A673 (cell line): ENCODE data around the gene CTNNA1. TPM values are rescaled to one million over a fixed set of nuclear protein-coding genes. Genes with fewer than 3 reads are reported as not detected.

ENCODE experiments used
- BruUV-seq: library from RNA; stranded (reverse); fragments of 400-500 nt; replicated peaks from 2 replicates; lab custom pipeline; 2021; lab: Mats Ljungman, UMichigan
- CTCF ChIA-PET: fragments of 300-600 bp; sonication (Branson Sonifier 250); formaldehyde crosslinking; loops from one replicate; lab custom pipeline; 2022; ENCODE audit warnings: antibody characterized with exemption; lab: Charles Lee
- POLR2A ChIA-PET: fragments of 300-600 bp; sonication (Branson Sonifier 250); formaldehyde crosslinking; loops from one replicate; lab custom pipeline; 2022; ENCODE audit warnings: antibody characterized with exemption; ENCODE audit not compliant: low non-redundant PET; lab: Charles Lee
- DNase-seq: peaks from one replicate; pipeline ENCODE4 v3.0.0-alpha.2; 2015; ENCODE audit warnings: low spot score
- H3K27ac ChIP-seq: fragments of 200-600 bp; sonication (generic); 2 replicates; pipeline ENCODE4 v1.5.1; 2016; ENCODE audit warnings: mixed run types, low read depth, mild to moderate bottlenecking, mixed read lengths, antibody characterized with exemption, low read length; ENCODE audit not compliant: poor library complexity, severe bottlenecking
- H3K27me3 ChIP-seq: fragments of 200-600 bp; sonication (generic); replicated peaks from 2 replicates; pipeline ENCODE4 v1.6.1; 2017; ENCODE audit warnings: mixed run types, low read depth, mild to moderate bottlenecking, mixed read lengths, antibody characterized with exemption, low read length; ENCODE audit not compliant: insufficient read depth, poor library complexity
- H3K36me3 ChIP-seq: fragments of 200-600 bp; sonication (generic); 2 replicates; pipeline ENCODE4 v1.6.1; 2016; ENCODE audit warnings: mixed run types, mild to moderate bottlenecking, mixed read lengths, antibody characterized with exemption, low read length; ENCODE audit not compliant: insufficient read depth, poor library complexity, severe bottlenecking
- H3K4me1 ChIP-seq: fragments of 200-600 bp; sonication (generic); 2 replicates; pipeline ENCODE4 v1.6.1; 2017; ENCODE audit warnings: mixed run types, mild to moderate bottlenecking, mixed read lengths, antibody characterized with exemption, low read length; ENCODE audit not compliant: insufficient read depth, poor library complexity, severe bottlenecking
- H3K4me3 ChIP-seq: fragments of 200-600 bp; sonication (generic); 2 replicates; pipeline ENCODE4 v1.5.1; 2016; ENCODE audit warnings: low read depth, mixed run types, mild to moderate bottlenecking, mixed read lengths, low read length; ENCODE audit not compliant: poor library complexity, severe bottlenecking
- H3K9me3 ChIP-seq: fragments of 200-600 bp; sonication (generic); 2 replicates; pipeline ENCODE4 v1.6.1; 2016; ENCODE audit warnings: mixed run types, low read depth, mild to moderate bottlenecking, mixed read lengths, antibody characterized with exemption, low read length; ENCODE audit not compliant: poor library complexity, severe bottlenecking
- CTCF ChIP-seq: fragments of 300-800, 200-600 bp; sonication (generic); conservative IDR thresholded peaks from 2 replicates; pipeline ENCODE4 v1.5.1; 2017; ENCODE audit warnings: low read depth, mild to moderate bottlenecking, antibody characterized with exemption, low read length, moderate library complexity, mixed read lengths
- EZH2 ChIP-seq: fragments of 200-600 bp; sonication (generic); IDR thresholded peaks from 2 replicates; pipeline ENCODE4 v1.6.1; 2017; ENCODE audit warnings: borderline replicate concordance, low read depth, mild to moderate bottlenecking, mixed read lengths, antibody characterized with exemption, low read length; ENCODE audit not compliant: poor library complexity, severe bottlenecking
- intact Hi-C: fragments of 100-400 bp; cut with micrococcal nuclease; formaldehyde crosslinking; loops from one replicate; pipeline ENCODE4 v1.10.0; 2022; ENCODE audit not compliant: unreplicated experiment
- total RNA-seq: library from RNA; stranded (reverse); gene quantifications from 2 replicates; pipeline ENCODE4 v1.2.3, GENCODE V29; 2021

The CTNNA1 gene
- total RNA-seq, 1 experiment from 2014 or later, result 249 TPM

- DNase-seq, result no peak
- ChIA-PET POLR2A (no interaction called here), CTCF (no interaction called here)
- no TSS peak for BruUV-seq
- Histone ChIP-seq H3K4me1 (peaks cover 24% of the 10 kb centered on the region), H3K27me3 (no peaks in the 10 kb centered on the region), H3K4me3 (no peak overlapping the region), H3K36me3 (no peaks in the 10 kb centered on the region), H3K27ac (no peak overlapping the region), H3K9me3 (no peaks in the 10 kb centered on the region)
- intact Hi-C loops, result no loop called here
- TF ChIP-seq EZH2 (no peak), CTCF (no peak)
Measured at GRCh38 chr5:138978581-138978980, 225.4 kb downstream of the CTNNA1 start.

GRCh38 chr5:138979684-138980280 lies 226.6 kb downstream of the CTNNA1 start:
- TF ChIP-seq CTCF, result no peak
- TF ChIP-seq EZH2, result no peak
- H3K4me1 ChIP-seq, result peaks cover 12% of the 10 kb centered on the region
- H3K36me3 ChIP-seq, result no peaks in the 10 kb centered on the region
- H3K27me3 ChIP-seq, result no peaks in the 10 kb centered on the region
- CTCF ChIA-PET, result no interaction called here
- no peak overlapping the region for H3K4me3 ChIP-seq
- no peak for DNase-seq
- intact Hi-C loops, result no loop called here
- POLR2A ChIA-PET, result no interaction called here
- H3K27ac ChIP-seq, result no peak overlapping the region
- no peaks in the 10 kb centered on the region for H3K9me3 ChIP-seq
- no TSS peak for BruUV-seq

- no peak for TF ChIP-seq CTCF
- TF ChIP-seq EZH2, result no peak
- H3K36me3 ChIP-seq, result no peaks in the 10 kb centered on the region
- no peak overlapping the region for H3K4me3 ChIP-seq
- no peaks in the 10 kb centered on the region for H3K9me3 ChIP-seq
- intact Hi-C loops, result no loop called here
- CTCF ChIA-PET, result no interaction called here
- no peak overlapping the region for H3K27ac ChIP-seq
- no peak for DNase-seq
- H3K4me1 ChIP-seq, result peaks cover 5% of the 10 kb centered on the region
- no TSS peak for BruUV-seq
- no peaks in the 10 kb centered on the region for H3K27me3 ChIP-seq
- POLR2A ChIA-PET, result no interaction called here
Measured at GRCh38 chr5:138980441-138980840, 227.2 kb downstream of the CTNNA1 start.
